Urinary bladder (tissue), 4 donors: ENCODE measurements around the gene MRPL20. TPM values are rescaled to one million over a fixed set of nuclear protein-coding genes. Genes with fewer than 3 reads are reported as not detected.
"Not testable (repeated sequence)": the region's sequence is repeated elsewhere in the genome, so short reads cannot be mapped to it uniquely, and the experiment has no call there.

Experiments
- DNase-seq: peaks from one replicate; pipeline ENCODE4 v3.0.0-alpha.2; 2015; ENCODE audit errors: extremely low spot score
- H3K27ac ChIP-seq: one replicate; pipeline ENCODE4 v1.5.1; 2013; ENCODE audit warnings: low read depth, mild to moderate bottlenecking, moderate library complexity
- H3K36me3 ChIP-seq: one replicate; pipeline ENCODE4 v1.6.1; 2013; ENCODE audit warnings: mild to moderate bottlenecking, moderate library complexity; ENCODE audit not compliant: insufficient read depth
- H3K4me1 ChIP-seq: one replicate; pipeline ENCODE4 v1.6.1; 2013; ENCODE audit warnings: mild to moderate bottlenecking, moderate library complexity; ENCODE audit not compliant: insufficient read depth
- H3K4me3 ChIP-seq: one replicate; pipeline ENCODE4 v1.5.1; 2013; ENCODE audit warnings: low read depth, low read length
- WGBS: extraction: QIAGEN DNeasy Blood & Tissue Kit; methylation state at CpG from one replicate; pipeline ENCODE4 v1.1.7; 2013; 5-methylcytosine and 5-hydroxymethylcytosine counted together
- polyA plus RNA-seq: library from polyadenylated mRNA; stranded (reverse); fragments of 200-250 nt; gene quantifications from one replicate; pipeline ENCODE4 v1.2.3, GENCODE V29; 2013
- total RNA-seq: library from RNA; depleted of rRNA; stranded (reverse); fragments of >200 nt; gene quantifications from one replicate; pipeline ENCODE4 v1.2.3, GENCODE V29; 2014
- donor health status: healthy with polysubstance abuse.
- donor health status: healthy.

The MRPL20 gene
- total and polyA plus RNA-seq, 2 donors = 55.1 to 183 TPM

GRCh38 chr1:1387098-1388077 is 19.7 kb downstream of the MRPL20 start:
- 96% methylated on average over 50 of the region's 50 CpGs for WGBS
- no peak for DNase-seq

GRCh38 chr1:1385931-1386330 is 21.2 kb downstream of the MRPL20 start:
- H3K4me1 ChIP-seq = no peaks in the 10 kb centered on the region
- DNase-seq = no peak
- no peak overlapping the region for H3K4me3 ChIP-seq
- H3K36me3 ChIP-seq = peaks cover 6% of the 10 kb centered on the region
- no peak overlapping the region for H3K27ac ChIP-seq
- 91% methylated on average over 8 of the region's 8 CpGs for WGBS

More at GRCh38 chr1:1387098-1388077, 19.7 kb downstream of the MRPL20 start:
- Histone ChIP-seq H3K27ac (no peak overlapping the region), H3K4me3 (no peak overlapping the region), H3K36me3 (peaks cover 8% of the 10 kb centered on the region), H3K4me1 (no peaks in the 10 kb centered on the region)

GRCh38 chr1:1385339-1385738 is 21.8 kb downstream of the MRPL20 start:
- DNase-seq, H3K4me3 ChIP-seq, H3K27ac ChIP-seq, H3K4me1 ChIP-seq, H3K36me3 ChIP-seq: not testable (repeated sequence)
- 96% methylated on average over 29 of the region's 29 CpGs for WGBS

- Histone ChIP-seq H3K4me3 (no peak overlapping the region), H3K36me3 (peaks cover 2% of the 10 kb centered on the region), H3K27ac (no peak overlapping the region), H3K4me1 (no peaks in the 10 kb centered on the region)
- 80% methylated on average over 8 of the region's 8 CpGs for WGBS
- DNase-seq = no peak
These were observed 25.8 kb downstream of the MRPL20 start for GRCh38 chr1:1381294-1381693.

GRCh38 chr1:1380860-1381259 is 26.2 kb downstream of the MRPL20 start:
- DNase-seq = no peak
- Histone ChIP-seq H3K4me1 (no peaks in the 10 kb centered on the region), H3K36me3 (peaks cover under 1% of the 10 kb centered on the region), H3K4me3 (no peak overlapping the region), H3K27ac (no peak overlapping the region)
- WGBS = 92% methylated on average over 16 of the region's 16 CpGs

- Histone ChIP-seq H3K4me3 (no peak overlapping the region), H3K27ac (no peak overlapping the region), H3K36me3 (no peaks in the 10 kb centered on the region), H3K4me1 (no peaks in the 10 kb centered on the region)
- WGBS = 94% methylated on average over 16 of the region's 16 CpGs
- no peak for DNase-seq
These were observed 29.4 kb downstream of the MRPL20 start for GRCh38 chr1:1377540-1378205.

GRCh38 chr1:1376551-1377226 is 30.4 kb downstream of the MRPL20 start:
- no peak for DNase-seq
- 88% methylated on average over 10 of the region's 10 CpGs for WGBS
- H3K36me3 ChIP-seq = no peaks in the 10 kb centered on the region
- no peak overlapping the region for H3K27ac ChIP-seq
- no peak overlapping the region for H3K4me3 ChIP-seq
- H3K4me1 ChIP-seq = no peaks in the 10 kb centered on the region

GRCh38 chr1:1374929-1375662 is 32.0 kb downstream of the MRPL20 start, which contains the start of gene AURKAIP1:
Gene AURKAIP1, minus strand, starts transcription at chr1:1375207. Its CDS starts 451 bp downstream, at chr1:1374756.
- Histone ChIP-seq H3K36me3 (no peaks in the 10 kb centered on the region), H3K4me3 (peak within 1 kb of the TSS; percentile 84), H3K27ac (peak within 1 kb of the TSS; percentile 94), H3K4me1 (no peaks in the 10 kb centered on the region)
- DNase-seq = peak; percentile 99
- under 1% methylated on average over 85 of the region's 85 CpGs for WGBS

GRCh38 chr1:1374589-1374928 is 32.5 kb downstream of the MRPL20 start:
- Histone ChIP-seq H3K4me3 (peak overlapping the region; percentile 84), H3K4me1 (no peaks in the 10 kb centered on the region), H3K27ac (peak overlapping the region; percentile 94), H3K36me3 (no peaks in the 10 kb centered on the region)
- WGBS = 0% methylated on average over 24 of the region's 24 CpGs
- no peak for DNase-seq

- WGBS = 48% methylated on average over 52 of the region's 52 CpGs
- no peak for DNase-seq
- Histone ChIP-seq H3K4me1 (no peaks in the 10 kb centered on the region), H3K27ac (no peak overlapping the region), H3K36me3 (no peaks in the 10 kb centered on the region), H3K4me3 (peak overlapping the region; percentile 84)
These were observed 33.1 kb downstream of the MRPL20 start for GRCh38 chr1:1373815-1374588.

- no peaks in the 10 kb centered on the region for H3K36me3 ChIP-seq
- DNase-seq = no peak
- H3K27ac ChIP-seq = no peak overlapping the region
- H3K4me3 ChIP-seq = no peak overlapping the region
- H3K4me1 ChIP-seq = no peaks in the 10 kb centered on the region
- WGBS = 89% methylated on average over 26 of the region's 26 CpGs
These were observed 33.9 kb downstream of the MRPL20 start for GRCh38 chr1:1373051-1373814.
